ENCODE results near the gene TM2D1. TPM values are rescaled to one million over a fixed set of nuclear protein-coding genes. Genes with fewer than 3 reads are reported as not detected.

TM2D1 gene
- total and polyA plus RNA-seq, 9 of the 15 experiments (the other 6 are each of a cell fraction or from before 2014, with no cell fraction given), result 24.5 to 65.2 (median 47.7) TPM

DNA sequence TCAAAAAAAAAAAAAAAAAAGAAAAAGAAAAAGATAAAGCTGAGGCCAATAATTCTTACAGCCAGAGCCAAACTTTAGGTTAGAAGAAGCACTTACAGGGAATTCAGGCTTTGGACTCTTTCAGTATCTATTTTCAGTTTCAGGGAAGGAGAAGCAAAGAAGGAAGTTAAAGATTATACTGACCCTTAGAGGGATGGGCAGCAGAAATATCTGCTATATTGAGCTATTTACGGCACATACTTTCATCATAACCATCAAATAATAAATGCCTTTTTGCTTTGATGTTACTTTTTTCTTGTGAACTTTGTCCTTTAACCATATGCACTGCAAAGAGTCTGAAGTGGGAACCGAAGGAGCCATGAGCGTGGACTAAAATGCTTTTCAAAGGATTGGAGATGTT lies 42.0 kb downstream of the TM2D1 start:
- in situ Hi-C loops (cut with MboI) (no loop called here), intact Hi-C loops (cut with micrococcal nuclease) (no loop called here)
- DNase-seq (ENCODE audit: extremely low read depth in 1 of 4, low spot score in 3 of 4) (no peak), FAIRE-seq (no peak), ATAC-seq (no peak)
- H4K20me1 ChIP-seq (replicated peaks; ENCODE audit: control insufficient read depth, insufficient read depth, low read length), result no peaks in the 10 kb centered on the region
- H3K9me1 ChIP-seq (ENCODE audit: control insufficient read depth, insufficient read depth, low read length), result no peaks in the 10 kb centered on the region
- H3K4me2 ChIP-seq (ENCODE audit: insufficient read depth, low read length), result no peak overlapping the region
- ChIA-PET POLR2A (no interaction called here), CTCF (ENCODE audit: low intra/inter-chr PET ratio) (no interaction called here)
- H2AFZ ChIP-seq (ENCODE audit: low read depth, low read length), result no peak overlapping the region
- no peaks in the 10 kb centered on the region for H3K4me1 ChIP-seq (replicated peaks in 1 of 2; ENCODE audit: control insufficient read depth in 2 of 2, insufficient read depth in 2 of 2, low read length in 2 of 2)
- no TSS peak for BruUV-seq (replicated peaks)
- no peaks in the 10 kb centered on the region for H3K9me3 ChIP-seq (replicated peaks; ENCODE audit: control insufficient read depth, insufficient read depth, low read depth, low read length)
- H3K9ac ChIP-seq (ENCODE audit: insufficient read depth in 1 of 2, low read depth in 2 of 2, low read length in 2 of 2), result no peak overlapping the region
- peaks cover 49% of the 10 kb centered on the region; the same call in 2 of the 3 replicates for H3K36me3 ChIP-seq (ENCODE audit: control insufficient read depth, insufficient read depth, low read length)
- no peaks in the 10 kb centered on the region for H3K27me3 ChIP-seq (ENCODE audit: control insufficient read depth in 2 of 2, insufficient read depth in 2 of 2, low read length in 2 of 2)
- no peak overlapping the region for H3K4me3 ChIP-seq
- H3K27ac ChIP-seq (ENCODE audit: extremely low read depth, low read depth, low read length), result no peak overlapping the region
- WGBS (ENCODE audit: insufficient coverage, low coverage, missing lambda C conversion rate), result 76% methylated on average over 3 of the region's 3 CpGs
- TF ChIP-seq, protein P1, sequence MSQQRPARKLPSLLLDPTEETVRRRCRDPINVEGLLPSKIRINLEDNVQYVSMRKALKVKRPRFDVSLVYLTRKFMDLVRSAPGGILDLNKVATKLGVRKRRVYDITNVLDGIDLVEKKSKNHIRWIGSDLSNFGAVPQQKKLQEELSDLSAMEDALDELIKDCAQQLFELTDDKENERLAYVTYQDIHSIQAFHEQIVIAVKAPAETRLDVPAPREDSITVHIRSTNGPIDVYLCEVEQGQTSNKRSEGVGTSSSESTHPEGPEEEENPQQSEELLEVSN (IDR thresholded peaks at IDR 0.05; ENCODE audit: borderline replicate concordance in 1 of 2, extremely low read depth in 1 of 2, insufficient read depth in 1 of 2, insufficient read length in 1 of 2, low read depth in 1 of 2, low read length in 1 of 2, poor library complexity in 1 of 2, severe bottlenecking in 1 of 2), result no peak
- TF ChIP-seq ZFPM2 (CRISPR knock-in tag; IDR thresholded peaks at IDR 0.05) (no peak), ILF3 (IDR thresholded peaks at IDR 0.05; ENCODE audit: borderline replicate concordance) (no peak), MECOM (CRISPR knock-in tag; IDR thresholded peaks at IDR 0.05) (no peak), RBM14 (IDR thresholded peaks at IDR 0.05; ENCODE audit: borderline replicate concordance, insufficient read depth, low read depth, low read length) (no peak), ZSCAN29 (IDR thresholded peaks at IDR 0.05) (no peak), ZNF347 (CRISPR knock-in tag; IDR thresholded peaks at IDR 0.05; ENCODE audit: low read depth) (no peak)
- TF ChIP-seq, protein P2, sequence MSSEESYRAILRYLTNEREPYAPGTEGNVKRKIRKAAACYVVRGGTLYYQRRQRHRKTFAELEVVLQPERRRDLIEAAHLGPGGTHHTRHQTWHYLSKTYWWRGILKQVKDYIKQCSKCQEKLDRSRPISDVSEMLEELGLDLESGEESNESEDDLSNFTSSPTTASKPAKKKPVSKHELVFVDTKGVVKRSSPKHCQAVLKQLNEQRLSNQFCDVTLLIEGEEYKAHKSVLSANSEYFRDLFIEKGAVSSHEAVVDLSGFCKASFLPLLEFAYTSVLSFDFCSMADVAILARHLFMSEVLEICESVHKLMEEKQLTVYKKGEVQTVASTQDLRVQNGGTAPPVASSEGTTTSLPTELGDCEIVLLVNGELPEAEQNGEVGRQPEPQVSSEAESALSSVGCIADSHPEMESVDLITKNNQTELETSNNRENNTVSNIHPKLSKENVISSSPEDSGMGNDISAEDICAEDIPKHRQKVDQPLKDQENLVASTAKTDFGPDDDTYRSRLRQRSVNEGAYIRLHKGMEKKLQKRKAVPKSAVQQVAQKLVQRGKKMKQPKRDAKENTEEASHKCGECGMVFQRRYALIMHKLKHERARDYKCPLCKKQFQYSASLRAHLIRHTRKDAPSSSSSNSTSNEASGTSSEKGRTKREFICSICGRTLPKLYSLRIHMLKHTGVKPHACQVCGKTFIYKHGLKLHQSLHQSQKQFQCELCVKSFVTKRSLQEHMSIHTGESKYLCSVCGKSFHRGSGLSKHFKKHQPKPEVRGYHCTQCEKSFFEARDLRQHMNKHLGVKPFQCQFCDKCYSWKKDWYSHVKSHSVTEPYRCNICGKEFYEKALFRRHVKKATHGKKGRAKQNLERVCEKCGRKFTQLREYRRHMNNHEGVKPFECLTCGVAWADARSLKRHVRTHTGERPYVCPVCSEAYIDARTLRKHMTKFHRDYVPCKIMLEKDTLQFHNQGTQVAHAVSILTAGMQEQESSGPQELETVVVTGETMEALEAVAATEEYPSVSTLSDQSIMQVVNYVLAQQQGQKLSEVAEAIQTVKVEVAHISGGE (CRISPR knock-in tag; IDR thresholded peaks at IDR 0.05), result no peak
- TF ChIP-seq, protein P3, sequence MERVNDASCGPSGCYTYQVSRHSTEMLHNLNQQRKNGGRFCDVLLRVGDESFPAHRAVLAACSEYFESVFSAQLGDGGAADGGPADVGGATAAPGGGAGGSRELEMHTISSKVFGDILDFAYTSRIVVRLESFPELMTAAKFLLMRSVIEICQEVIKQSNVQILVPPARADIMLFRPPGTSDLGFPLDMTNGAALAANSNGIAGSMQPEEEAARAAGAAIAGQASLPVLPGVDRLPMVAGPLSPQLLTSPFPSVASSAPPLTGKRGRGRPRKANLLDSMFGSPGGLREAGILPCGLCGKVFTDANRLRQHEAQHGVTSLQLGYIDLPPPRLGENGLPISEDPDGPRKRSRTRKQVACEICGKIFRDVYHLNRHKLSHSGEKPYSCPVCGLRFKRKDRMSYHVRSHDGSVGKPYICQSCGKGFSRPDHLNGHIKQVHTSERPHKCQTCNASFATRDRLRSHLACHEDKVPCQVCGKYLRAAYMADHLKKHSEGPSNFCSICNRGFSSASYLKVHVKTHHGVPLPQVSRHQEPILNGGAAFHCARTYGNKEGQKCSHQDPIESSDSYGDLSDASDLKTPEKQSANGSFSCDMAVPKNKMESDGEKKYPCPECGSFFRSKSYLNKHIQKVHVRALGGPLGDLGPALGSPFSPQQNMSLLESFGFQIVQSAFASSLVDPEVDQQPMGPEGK (CRISPR knock-in tag; IDR thresholded peaks at IDR 0.05; ENCODE audit: borderline replicate concordance), result no peak
- TF ChIP-seq, protein P4, sequence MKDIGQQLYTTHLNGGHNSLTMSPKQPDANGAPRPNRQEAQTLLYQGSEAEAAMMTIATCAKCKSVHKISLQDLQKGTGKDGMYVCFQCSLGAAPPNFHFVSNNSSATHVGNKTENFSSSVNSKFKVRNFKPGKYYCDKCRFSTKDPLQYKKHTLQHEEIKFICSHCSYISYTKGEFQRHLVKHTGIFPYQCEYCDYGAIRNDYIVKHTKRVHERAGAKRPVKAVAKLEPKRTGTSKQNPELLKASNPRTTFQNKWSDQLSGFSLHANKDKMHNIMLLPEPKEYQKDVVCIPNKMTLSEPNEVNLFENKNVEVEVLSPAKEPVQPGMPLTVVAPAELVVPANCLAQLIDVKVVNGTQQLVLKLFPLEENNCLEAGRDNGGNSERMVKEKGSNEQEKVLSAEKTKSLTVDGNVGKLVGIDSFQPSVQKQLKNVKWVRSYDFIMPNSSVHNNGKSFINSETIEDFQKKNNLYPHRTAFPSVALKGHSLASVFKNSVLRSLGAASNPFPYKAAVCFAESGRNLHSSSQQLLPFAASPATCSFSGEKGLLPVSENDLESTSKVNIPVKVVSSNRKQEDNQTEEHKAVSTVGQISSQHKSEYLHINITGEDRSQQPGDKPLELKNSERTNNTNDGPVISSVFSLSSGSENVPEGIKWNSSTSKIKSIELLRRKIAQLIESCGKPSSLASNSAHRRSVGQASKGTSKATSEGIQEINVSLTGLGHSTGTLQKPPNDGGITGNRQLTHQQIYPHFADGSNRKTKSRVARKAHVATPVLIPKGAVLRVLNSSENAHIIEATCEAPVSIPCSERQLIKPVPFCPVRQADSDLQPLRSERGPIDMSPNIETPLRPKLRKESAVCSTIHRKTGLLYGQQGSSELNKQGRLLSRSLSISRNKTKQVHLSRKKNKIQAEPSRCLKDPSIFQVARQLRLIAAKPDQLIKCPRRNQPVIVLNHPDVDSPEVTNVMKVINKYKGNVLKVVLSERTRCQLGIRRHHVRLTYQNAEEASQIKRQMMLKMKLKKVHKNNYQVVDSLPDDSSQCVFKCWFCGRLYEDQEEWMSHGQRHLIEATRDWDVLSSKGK (CRISPR knock-in tag; IDR thresholded peaks at IDR 0.05), result no peak
- no peaks in the 10 kb centered on the region for H3K79me2 ChIP-seq (ENCODE audit: control insufficient read depth, insufficient read depth, low read length)

Measured in K562 (cell line).